22Rv1 (cell line): Measurements from ENCODE around the gene GLRA2.

ENCODE experiments used
- H3K27ac ChIP-seq: fragments of 450-650 bp; 2 replicates; pipeline ENCODE4 v1.5.1; 2017
- ZFX ChIP-seq: fragments of 450-650 bp; IDR thresholded peaks from 2 replicates; pipeline ENCODE4 v1.6.1; 2017; ENCODE audit warnings: antibody characterized with exemption, borderline replicate concordance
- TF ChIP-seq, protein P1 (sequence below): fragments of 450-650 bp; IDR thresholded peaks from 2 replicates; pipeline ENCODE4 v1.5.1; 2017; ENCODE audit warnings: mild to moderate bottlenecking

Gene GLRA2

DNA sequence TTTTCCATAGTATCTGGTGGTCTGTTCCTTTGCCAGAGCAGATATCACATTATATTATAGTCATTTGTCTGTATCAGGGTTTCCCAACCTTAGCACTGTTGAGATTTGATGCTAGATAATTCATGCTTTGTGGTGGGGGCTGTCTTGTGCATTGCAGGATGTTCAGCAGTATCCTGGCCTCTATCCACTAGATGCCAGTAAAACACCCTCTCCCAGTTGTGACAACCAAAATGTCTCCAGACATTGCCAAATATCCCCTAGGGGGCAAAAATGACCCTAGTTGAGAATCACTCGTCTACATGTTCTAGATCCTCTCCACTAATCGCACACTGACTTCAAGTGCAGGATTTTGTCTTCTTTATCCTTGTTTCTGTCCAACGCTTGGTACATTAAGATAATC lies 182.8 kb downstream of the GLRA2 start:
- no peak overlapping the region for H3K27ac ChIP-seq
- TF ChIP-seq ZFX: no peak
- TF ChIP-seq, protein P1, sequence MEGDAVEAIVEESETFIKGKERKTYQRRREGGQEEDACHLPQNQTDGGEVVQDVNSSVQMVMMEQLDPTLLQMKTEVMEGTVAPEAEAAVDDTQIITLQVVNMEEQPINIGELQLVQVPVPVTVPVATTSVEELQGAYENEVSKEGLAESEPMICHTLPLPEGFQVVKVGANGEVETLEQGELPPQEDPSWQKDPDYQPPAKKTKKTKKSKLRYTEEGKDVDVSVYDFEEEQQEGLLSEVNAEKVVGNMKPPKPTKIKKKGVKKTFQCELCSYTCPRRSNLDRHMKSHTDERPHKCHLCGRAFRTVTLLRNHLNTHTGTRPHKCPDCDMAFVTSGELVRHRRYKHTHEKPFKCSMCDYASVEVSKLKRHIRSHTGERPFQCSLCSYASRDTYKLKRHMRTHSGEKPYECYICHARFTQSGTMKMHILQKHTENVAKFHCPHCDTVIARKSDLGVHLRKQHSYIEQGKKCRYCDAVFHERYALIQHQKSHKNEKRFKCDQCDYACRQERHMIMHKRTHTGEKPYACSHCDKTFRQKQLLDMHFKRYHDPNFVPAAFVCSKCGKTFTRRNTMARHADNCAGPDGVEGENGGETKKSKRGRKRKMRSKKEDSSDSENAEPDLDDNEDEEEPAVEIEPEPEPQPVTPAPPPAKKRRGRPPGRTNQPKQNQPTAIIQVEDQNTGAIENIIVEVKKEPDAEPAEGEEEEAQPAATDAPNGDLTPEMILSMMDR: no peak

DNA sequence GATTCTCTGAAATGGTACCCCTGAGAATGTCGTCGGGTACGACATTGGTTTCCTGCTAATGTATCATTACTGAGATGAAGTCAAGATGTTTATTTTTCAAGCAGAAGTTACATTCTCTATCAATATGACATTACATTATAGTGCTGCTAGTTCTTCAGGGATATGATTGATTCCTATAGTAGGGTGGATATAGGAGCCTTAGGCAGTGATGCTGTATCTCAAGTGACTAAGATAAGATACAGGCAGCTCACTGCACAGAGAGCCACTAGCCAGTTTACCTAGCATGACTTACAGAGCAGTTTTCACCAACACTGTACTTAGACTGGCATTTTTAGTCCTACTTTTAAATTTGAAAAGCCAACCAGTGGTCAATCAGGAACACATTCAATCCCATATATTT lies 188.6 kb downstream of the GLRA2 start:
- TF ChIP-seq, protein P1: no peak
- TF ChIP-seq ZFX: no peak
- no peak overlapping the region for H3K27ac ChIP-seq

DNA sequence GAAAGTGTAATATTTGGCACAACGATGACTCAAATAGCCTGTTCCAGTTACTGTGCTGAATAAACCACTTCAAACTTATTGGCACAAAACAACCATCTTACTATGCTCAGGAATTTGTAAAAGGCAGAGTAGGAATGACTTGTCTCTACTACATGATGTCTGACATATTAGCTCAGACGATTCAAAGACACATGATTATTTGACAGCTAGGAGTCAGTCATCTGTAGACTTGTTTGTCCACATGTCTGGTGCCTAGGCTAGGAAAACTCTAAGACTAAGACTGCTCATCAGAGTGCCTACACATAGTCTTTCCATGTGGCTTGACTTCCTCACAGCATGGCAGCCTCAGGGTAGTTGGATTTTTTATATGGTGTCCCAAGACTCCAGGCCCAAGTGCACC lies 189.1 kb downstream of the GLRA2 start:
- no peak for TF ChIP-seq ZFX
- TF ChIP-seq, protein P1: no peak
- no peak overlapping the region for H3K27ac ChIP-seq

DNA sequence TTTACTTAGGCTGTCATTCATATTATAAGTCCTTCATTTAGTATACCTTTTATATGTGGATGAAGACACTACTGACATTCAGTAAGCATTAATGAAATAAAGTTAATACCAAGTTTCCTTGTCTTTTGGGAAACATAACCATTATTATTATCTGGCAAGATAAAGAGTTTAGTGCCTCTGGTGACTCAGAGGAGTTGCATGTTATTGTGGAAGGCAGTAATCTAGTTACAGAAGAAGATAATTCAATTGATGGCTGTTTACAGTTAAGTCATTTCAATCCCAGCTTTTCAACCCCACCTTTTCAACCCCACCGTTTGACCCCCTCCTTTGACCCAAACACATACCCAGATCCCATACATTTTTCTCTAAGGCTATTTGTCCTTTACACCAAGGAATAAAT lies 199.7 kb downstream of the GLRA2 start:
- no peak for TF ChIP-seq ZFX
- TF ChIP-seq, protein P1: no peak
- no peak overlapping the region for H3K27ac ChIP-seq

DNA sequence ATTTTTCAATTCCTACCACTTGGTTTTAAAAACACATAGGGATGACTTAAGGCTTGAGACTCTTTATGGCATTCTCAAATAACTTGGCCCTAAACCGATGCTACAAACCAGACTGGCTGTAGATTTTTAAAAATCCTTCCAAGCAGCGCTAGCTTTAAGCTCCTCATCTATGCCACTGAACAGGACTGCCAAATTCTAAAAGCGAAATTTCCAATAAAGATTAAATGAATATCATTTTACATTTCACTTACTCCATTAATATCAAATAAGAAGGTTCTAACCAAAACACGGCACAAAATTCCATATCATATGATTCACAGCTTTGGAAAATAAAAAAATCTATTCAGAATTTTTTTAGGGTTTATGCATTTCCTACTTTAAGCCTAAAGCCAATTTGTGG lies 209.3 kb downstream of the GLRA2 start:
- TF ChIP-seq, protein P1: no peak
- TF ChIP-seq ZFX: no peak
- H3K27ac ChIP-seq: no peak overlapping the region

DNA sequence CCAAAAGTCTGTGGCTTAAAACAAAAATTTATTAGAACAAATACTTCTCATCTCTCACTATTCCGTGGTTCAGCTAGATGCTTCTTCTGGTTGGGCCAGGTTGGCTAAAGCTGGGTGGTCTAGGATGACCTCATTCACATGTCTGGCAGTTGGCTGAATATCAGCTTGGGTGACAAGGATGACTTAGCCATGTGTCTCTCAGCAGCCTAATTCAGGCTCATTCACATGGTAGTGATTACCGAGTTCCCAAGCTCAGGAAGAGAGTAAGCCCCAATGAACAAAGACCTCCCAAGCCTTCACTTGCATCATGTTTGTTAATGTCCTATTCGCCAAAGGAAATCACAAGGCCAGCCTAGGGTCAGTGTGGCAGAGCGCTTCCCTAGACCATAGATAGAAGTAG lies 224.1 kb downstream of the GLRA2 start:
- no peak overlapping the region for H3K27ac ChIP-seq
- no peak for TF ChIP-seq ZFX
- TF ChIP-seq, protein P1: no peak

DNA sequence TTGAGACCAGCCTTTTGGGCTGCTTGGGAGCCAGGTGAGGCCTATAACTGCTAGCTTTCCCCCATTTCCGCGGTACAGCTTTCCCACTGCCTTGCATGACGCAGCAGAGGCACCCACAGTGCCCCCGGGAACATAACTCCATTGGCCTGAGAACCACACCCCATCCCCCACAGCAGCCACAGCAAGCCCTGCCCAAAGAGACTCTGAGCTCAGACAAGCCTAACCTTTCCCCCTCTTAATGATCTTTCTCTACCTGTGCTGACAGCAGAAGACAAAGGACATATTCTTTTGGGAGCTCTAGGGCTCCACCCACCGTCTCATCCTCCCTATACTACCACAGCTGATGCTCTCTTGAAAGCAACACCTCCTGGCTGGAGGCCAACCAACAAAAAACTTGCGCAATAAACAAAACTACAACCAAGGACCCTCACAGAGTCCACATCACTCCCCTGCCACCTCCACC lies 228.7 kb downstream of the GLRA2 start:
- H3K27ac ChIP-seq: no peak overlapping the region
- TF ChIP-seq, protein P1: no peak
- no peak for TF ChIP-seq ZFX
